ENCODE results near the gene TEX51.

TEX51 gene

DNA sequence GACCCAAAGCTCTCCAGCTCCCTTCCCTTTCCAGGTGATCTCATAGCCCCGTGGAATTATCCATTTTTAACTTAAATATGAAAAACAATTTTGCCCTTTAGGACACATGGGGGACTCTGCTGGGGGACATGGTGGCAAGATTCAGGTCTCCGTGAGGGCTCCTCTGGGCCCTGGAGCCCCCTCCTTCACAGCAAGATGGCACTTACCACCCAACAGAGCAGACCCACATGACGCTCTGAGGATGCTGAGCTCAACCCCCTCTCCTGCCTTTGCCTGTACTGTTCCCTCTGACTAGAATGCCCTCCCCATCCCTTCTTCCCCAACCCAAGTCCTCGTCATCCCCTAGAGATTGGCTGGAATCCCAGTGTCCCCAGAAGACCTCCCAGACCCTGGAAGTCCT is 17.2 kb downstream of the TEX51 start (continued):
- TF ChIP-seq ZNF544 (tag by site-specific recombination; IDR thresholded peaks at IDR 0.05) (no peak), ZNF302 (tag by site-specific recombination; IDR thresholded peaks at IDR 0.05; ENCODE audit: low read depth) (no peak), ZNF768 (tag by site-specific recombination; IDR thresholded peaks at IDR 0.05) (no peak), ZNF16 (tag by site-specific recombination; IDR thresholded peaks at IDR 0.05; ENCODE audit: low read depth) (no peak)

DNA sequence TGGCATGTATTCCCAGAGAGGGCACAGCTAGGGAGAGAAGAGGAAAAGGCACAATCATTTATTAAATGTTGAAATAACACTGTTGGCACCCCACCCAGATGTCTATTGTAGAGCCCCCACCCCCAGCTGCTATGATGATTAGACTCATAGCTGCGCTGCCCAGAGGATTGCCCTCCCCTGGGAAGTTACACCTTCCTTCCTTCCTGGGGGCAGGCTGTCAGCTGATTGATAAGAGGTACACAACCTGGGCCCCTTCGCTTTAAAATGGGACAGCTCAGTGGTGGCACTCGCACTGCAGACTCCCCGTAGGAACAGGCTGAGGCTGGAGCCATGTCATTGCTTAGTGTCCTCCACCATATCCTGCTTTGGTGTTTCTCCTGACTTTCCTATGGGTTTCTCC is 18.1 kb downstream of the TEX51 start:
- ChIA-PET CTCF (no interaction called here), POLR2A (no interaction called here)
- no peaks in the 10 kb centered on the region for H3K9me3 ChIP-seq (ENCODE audit: control insufficient read depth, insufficient read depth, low read depth, low read length)
- no peaks in the 10 kb centered on the region for H3K36me3 ChIP-seq (ENCODE audit: control insufficient read depth in 2 of 2, insufficient read depth in 1 of 2, low read length in 2 of 2)
- H3K27ac ChIP-seq (ENCODE audit: extremely low read depth, low read depth, low read length) = no peak overlapping the region
- H3K4me1 ChIP-seq (ENCODE audit: control insufficient read depth, insufficient read depth, low read length) = no peaks in the 10 kb centered on the region
- TF ChIP-seq ZBTB48 (tag by site-specific recombination; IDR thresholded peaks at IDR 0.05) = no peak
- TF ChIP-seq ZNF776 (tag by site-specific recombination; IDR thresholded peaks at IDR 0.05; ENCODE audit: borderline replicate concordance) = no peak
- no peak for TF ChIP-seq ZNF221 (tag by site-specific recombination; IDR thresholded peaks at IDR 0.05; ENCODE audit: borderline replicate concordance)
- no peak for TF ChIP-seq HOXD13 (CRISPR knock-in tag; IDR thresholded peaks at IDR 0.05; ENCODE audit: borderline replicate concordance)
- TF ChIP-seq ZNF311 (tag by site-specific recombination; IDR thresholded peaks at IDR 0.05; ENCODE audit: borderline replicate concordance) = no peak
- TF ChIP-seq ZNF777 (tag by site-specific recombination; IDR thresholded peaks at IDR 0.05; ENCODE audit: borderline replicate concordance) = no peak
- no peak for TF ChIP-seq ZBTB17 (tag by site-specific recombination; IDR thresholded peaks at IDR 0.05)
- no peak for TF ChIP-seq ZNF473 (tag by site-specific recombination; IDR thresholded peaks at IDR 0.05)
- no peak for TF ChIP-seq KLF8 (tag by site-specific recombination; IDR thresholded peaks at IDR 0.05)
- no peak for TF ChIP-seq SETDB1 (IDR thresholded peaks at IDR 0.05; ENCODE audit: insufficient read length, low read length)
- no peak for TF ChIP-seq HOXC10 (CRISPR knock-in tag; IDR thresholded peaks at IDR 0.05)
- TF ChIP-seq, protein P1, sequence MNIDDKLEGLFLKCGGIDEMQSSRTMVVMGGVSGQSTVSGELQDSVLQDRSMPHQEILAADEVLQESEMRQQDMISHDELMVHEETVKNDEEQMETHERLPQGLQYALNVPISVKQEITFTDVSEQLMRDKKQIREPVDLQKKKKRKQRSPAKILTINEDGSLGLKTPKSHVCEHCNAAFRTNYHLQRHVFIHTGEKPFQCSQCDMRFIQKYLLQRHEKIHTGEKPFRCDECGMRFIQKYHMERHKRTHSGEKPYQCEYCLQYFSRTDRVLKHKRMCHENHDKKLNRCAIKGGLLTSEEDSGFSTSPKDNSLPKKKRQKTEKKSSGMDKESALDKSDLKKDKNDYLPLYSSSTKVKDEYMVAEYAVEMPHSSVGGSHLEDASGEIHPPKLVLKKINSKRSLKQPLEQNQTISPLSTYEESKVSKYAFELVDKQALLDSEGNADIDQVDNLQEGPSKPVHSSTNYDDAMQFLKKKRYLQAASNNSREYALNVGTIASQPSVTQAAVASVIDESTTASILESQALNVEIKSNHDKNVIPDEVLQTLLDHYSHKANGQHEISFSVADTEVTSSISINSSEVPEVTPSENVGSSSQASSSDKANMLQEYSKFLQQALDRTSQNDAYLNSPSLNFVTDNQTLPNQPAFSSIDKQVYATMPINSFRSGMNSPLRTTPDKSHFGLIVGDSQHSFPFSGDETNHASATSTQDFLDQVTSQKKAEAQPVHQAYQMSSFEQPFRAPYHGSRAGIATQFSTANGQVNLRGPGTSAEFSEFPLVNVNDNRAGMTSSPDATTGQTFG (tag by site-specific recombination; IDR thresholded peaks at IDR 0.05; ENCODE audit: borderline replicate concordance) = no peak
- TF ChIP-seq ZNF211 (tag by site-specific recombination; IDR thresholded peaks at IDR 0.05; ENCODE audit: low read depth) = no peak
- TF ChIP-seq, protein P2, sequence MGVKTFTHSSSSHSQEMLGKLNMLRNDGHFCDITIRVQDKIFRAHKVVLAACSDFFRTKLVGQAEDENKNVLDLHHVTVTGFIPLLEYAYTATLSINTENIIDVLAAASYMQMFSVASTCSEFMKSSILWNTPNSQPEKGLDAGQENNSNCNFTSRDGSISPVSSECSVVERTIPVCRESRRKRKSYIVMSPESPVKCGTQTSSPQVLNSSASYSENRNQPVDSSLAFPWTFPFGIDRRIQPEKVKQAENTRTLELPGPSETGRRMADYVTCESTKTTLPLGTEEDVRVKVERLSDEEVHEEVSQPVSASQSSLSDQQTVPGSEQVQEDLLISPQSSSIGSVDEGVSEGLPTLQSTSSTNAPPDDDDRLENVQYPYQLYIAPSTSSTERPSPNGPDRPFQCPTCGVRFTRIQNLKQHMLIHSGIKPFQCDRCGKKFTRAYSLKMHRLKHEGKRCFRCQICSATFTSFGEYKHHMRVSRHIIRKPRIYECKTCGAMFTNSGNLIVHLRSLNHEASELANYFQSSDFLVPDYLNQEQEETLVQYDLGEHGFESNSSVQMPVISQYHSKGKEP (tag by site-specific recombination; IDR thresholded peaks at IDR 0.05) = no peak
- no peak for TF ChIP-seq ZNF274 (IDR thresholded peaks at IDR 0.05; ENCODE audit: low read length)
- no peak for TF ChIP-seq ZNF274 (tag by site-specific recombination; IDR thresholded peaks at IDR 0.05; ENCODE audit: borderline replicate concordance)
- no peak for TF ChIP-seq ZNF121 (tag by site-specific recombination; IDR thresholded peaks at IDR 0.05)
- TF ChIP-seq ZNF747 (tag by site-specific recombination; IDR thresholded peaks at IDR 0.05) = no peak
- no peak for TF ChIP-seq REPIN1 (tag by site-specific recombination; IDR thresholded peaks at IDR 0.05; ENCODE audit: low read depth)
- no peak for TF ChIP-seq ZNF174 (tag by site-specific recombination; IDR thresholded peaks at IDR 0.05)
- no peak overlapping the region for H3K4me3 ChIP-seq (ENCODE audit: low read depth, low read length)

Measured in HEK293 (cell line).